GM12875 (cell line): Measurements from ENCODE around the gene KCTD2.
"Not testable (repeated sequence)": the region's sequence is repeated elsewhere in the genome, so short reads cannot be mapped to it uniquely, and the experiment has no call there.

ENCODE experiments used
- H3K4me3 ChIP-seq: one replicate; pipeline ENCODE4 v1.5.1; 2011; ENCODE audit warnings: low read depth, low read length, control low read depth
- CTCF ChIP-seq: IDR thresholded peaks from 2 replicates; pipeline ENCODE4 v1.5.1; 2011; ENCODE audit warnings: low read depth, mild to moderate bottlenecking, control low read depth, inconsistent platforms, low read length, moderate library complexity, borderline replicate concordance; ENCODE audit not compliant: insufficient read depth

The KCTD2 gene

GRCh38 chr17:75020331-75021110 lies 26.5 kb upstream of the KCTD2 start:
- H3K4me3 ChIP-seq, result no peak overlapping the region
- no peak for TF ChIP-seq CTCF

GRCh38 chr17:75024686-75025397 lies 22.2 kb upstream of the KCTD2 start:
- no peak for TF ChIP-seq CTCF
- H3K4me3 ChIP-seq, result no peak overlapping the region

- H3K4me3 ChIP-seq, result not testable (repeated sequence)
These were observed 21.7 kb upstream of the KCTD2 start for GRCh38 chr17:75025398-75025734.

GRCh38 chr17:75026650-75027049 lies 20.4 kb upstream of the KCTD2 start:
- H3K4me3 ChIP-seq, result not testable (repeated sequence)

GRCh38 chr17:75030161-75030560 lies 16.9 kb upstream of the KCTD2 start:
- TF ChIP-seq CTCF, result no peak
- H3K4me3 ChIP-seq, result no peak overlapping the region

GRCh38 chr17:75031972-75032719 lies 14.9 kb upstream of the KCTD2 start:
- peak overlapping the region; percentile 36 for H3K4me3 ChIP-seq

GRCh38 chr17:75032720-75033280 lies 14.2 kb upstream of the KCTD2 start:
- TF ChIP-seq CTCF, result no peak
- H3K4me3 ChIP-seq, result peak overlapping the region; percentile 36

More at GRCh38 chr17:75031972-75032719, 14.9 kb upstream of the KCTD2 start:
- TF ChIP-seq CTCF, result no peak
